IMR-90 (cell line): ENCODE measurements around the gene MFAP1. TPM values are rescaled to one million over a fixed set of nuclear protein-coding genes. Genes with fewer than 3 reads are reported as not detected.

Experiments
- ATAC-seq: fragments of 200-7000 bp; cut with Tn5 transposase; 2 replicates; pipeline ENCODE4 v1.9.1; 2020; ENCODE audit warnings: low read depth, mild to moderate bottlenecking, moderate library complexity
- BruUV-seq: library from RNA; stranded (reverse); fragments of 400-500 nt; replicated peaks from 2 replicates; lab custom pipeline; 2021; lab: Mats Ljungman, UMichigan
- CTCF ChIA-PET: fragments of 300-600 bp; formaldehyde crosslinking; extraction: SDS; loops from one replicate; lab custom pipeline; 2021; ENCODE audit warnings: antibody characterized with exemption; lab: Yijun Ruan, JAX
- POLR2A ChIA-PET: fragments of 300-600 bp; sonication (Branson Sonifier 250); formaldehyde crosslinking; loops from one replicate; lab custom pipeline; 2022; ENCODE audit warnings: antibody characterized with exemption; ENCODE audit not compliant: unreplicated experiment; lab: Charles Lee
- DNase-seq: peaks from one replicate; pipeline ENCODE4 v3.0.0; 2013
- H2AFZ ChIP-seq: replicated peaks from 2 replicates; pipeline ENCODE3; 2013; ENCODE audit warnings: low read length, mild to moderate bottlenecking; ENCODE audit not compliant: poor library complexity
- H2AK5ac ChIP-seq: 2 replicates; pipeline ENCODE4 v1.6.1; 2013; ENCODE audit warnings: low read depth, low read length, inconsistent platforms
- H2AK9ac ChIP-seq: replicated peaks from 2 replicates; pipeline ENCODE3; 2013; ENCODE audit warnings: mild to moderate bottlenecking, low read depth, low read length, moderate library complexity; ENCODE audit not compliant: poor library complexity
- H2BK120ac ChIP-seq: 2 replicates; pipeline ENCODE4 v1.6.1; 2013; ENCODE audit warnings: low read depth, low read length, inconsistent platforms
- H2BK15ac ChIP-seq: 3 replicates; pipeline ENCODE4 v1.6.1; 2013; ENCODE audit warnings: low read depth, low read length, inconsistent platforms
- H2BK20ac ChIP-seq: 2 replicates; pipeline ENCODE4 v1.6.1; 2013; ENCODE audit warnings: low read depth, mild to moderate bottlenecking, inconsistent platforms, low read length, moderate library complexity
- H2BK5ac ChIP-seq: 2 replicates; pipeline ENCODE4 v1.6.1; 2013; ENCODE audit warnings: mild to moderate bottlenecking, low read depth, low read length, inconsistent platforms; ENCODE audit not compliant: poor library complexity, severe bottlenecking
- H3K14ac ChIP-seq: replicated peaks from 2 replicates; pipeline ENCODE4 v1.6.1; 2013; ENCODE audit warnings: low read depth, low read length, inconsistent platforms
- H3K18ac ChIP-seq: 2 replicates; pipeline ENCODE4 v1.6.1; 2013; ENCODE audit warnings: low read depth, low read length, control low read depth
- H3K23ac ChIP-seq: 2 replicates; pipeline ENCODE4 v1.6.1; 2013; ENCODE audit warnings: low read depth, low read length, inconsistent platforms
- H3K27ac ChIP-seq: 2 replicates; pipeline ENCODE4 v1.5.1; 2013; ENCODE audit warnings: mild to moderate bottlenecking, control low read depth, low read length; ENCODE audit not compliant: insufficient read depth
- H3K27me3 ChIP-seq: 2 replicates; pipeline ENCODE4 v1.6.1; 2013; ENCODE audit warnings: low read length; ENCODE audit not compliant: control insufficient read depth, insufficient read depth
- H3K36me3 ChIP-seq: 2 replicates; pipeline ENCODE4 v1.6.1; 2013; ENCODE audit warnings: low read length, mixed read lengths; ENCODE audit not compliant: control insufficient read depth, insufficient read depth
- H3K4ac ChIP-seq: 2 replicates; pipeline ENCODE4 v1.6.1; 2013; ENCODE audit warnings: low read depth, low read length, inconsistent platforms
- H3K4me1 ChIP-seq: 2 replicates; pipeline ENCODE4 v1.6.1; 2013; ENCODE audit warnings: low read length, mixed read lengths; ENCODE audit not compliant: control insufficient read depth, insufficient read depth
- H3K4me2 ChIP-seq: 2 replicates; pipeline ENCODE4 v1.6.1; 2013; ENCODE audit warnings: low read depth, mild to moderate bottlenecking, control low read depth, low read length, moderate library complexity
- H3K4me3 ChIP-seq: 2 replicates; pipeline ENCODE4 v1.5.1; 2013; ENCODE audit warnings: low read depth, mild to moderate bottlenecking, control low read depth, low read length, moderate library complexity; ENCODE audit not compliant: insufficient read depth
- H3K56ac ChIP-seq: 2 replicates; pipeline ENCODE4 v1.6.1; 2013; ENCODE audit warnings: low read length, inconsistent platforms; ENCODE audit not compliant: insufficient read depth; ENCODE audit errors: extremely low read depth
- H3K79me1 ChIP-seq, 2 experiments: 2 replicates each; pipeline ENCODE4 v1.6.1; 2013; ENCODE audit warnings: low read length in 2 of 2, inconsistent platforms in 1 of 2, low read depth in 1 of 2
- H3K9ac ChIP-seq: 2 replicates; pipeline ENCODE4 v1.6.1; 2013; ENCODE audit warnings: low read depth, low read length, control low read depth
- H3K9me1 ChIP-seq: 2 replicates; pipeline ENCODE4 v1.6.1; 2013; ENCODE audit warnings: low read length, inconsistent platforms; ENCODE audit not compliant: insufficient read depth
- H3K9me3 ChIP-seq: 2 replicates; pipeline ENCODE4 v1.6.1; 2013; ENCODE audit warnings: low read length; ENCODE audit not compliant: control insufficient read depth, insufficient read depth
- H4K20me1 ChIP-seq: 2 replicates; pipeline ENCODE4 v1.6.1; 2013; ENCODE audit warnings: low read length, inconsistent platforms; ENCODE audit not compliant: insufficient read depth
- H4K5ac ChIP-seq: 2 replicates; pipeline ENCODE4 v1.6.1; 2013; ENCODE audit warnings: mild to moderate bottlenecking, low read depth, low read length, control low read depth
- H4K8ac ChIP-seq, 2 experiments: 2 replicates each; pipeline ENCODE4 v1.6.1; 2013; ENCODE audit warnings: low read depth in 2 of 2, low read length in 2 of 2, control low read depth in 1 of 2, inconsistent platforms in 1 of 2
- H4K91ac ChIP-seq: 2 replicates; pipeline ENCODE4 v1.6.1; 2013; ENCODE audit warnings: low read depth, low read length, inconsistent platforms; ENCODE audit not compliant: insufficient read depth
- ELK1 ChIP-seq: fragments of 150-350 bp; IDR thresholded peaks from 2 replicates; pipeline ENCODE4 v1.6.1; 2016; ENCODE audit warnings: low read depth, mild to moderate bottlenecking, low read length, moderate library complexity, borderline replicate concordance
- FOS ChIP-seq: fragments of 150-350 bp; IDR thresholded peaks from 2 replicates; pipeline ENCODE4 v1.6.1; 2016; ENCODE audit warnings: low read depth, low read length
- SMC3 ChIP-seq: fragments of 150-350 bp; IDR thresholded peaks from 2 replicates; pipeline ENCODE4 v1.6.1; 2016; ENCODE audit warnings: low read depth, mild to moderate bottlenecking, antibody characterized with exemption, low read length, moderate library complexity
- USF2 ChIP-seq: fragments of 150-350 bp; IDR thresholded peaks from 2 replicates; pipeline ENCODE4 v1.6.1; 2017; ENCODE audit warnings: mild to moderate bottlenecking, antibody characterized with exemption, low read length, low read depth
- WGBS, 2 experiments: methylation state at CpG; one replicate each; pipeline versions ENCODE4 v1.1.5 to v1.1.7; 2013; ENCODE audit warnings: missing lambda C conversion rate in 2 of 2; ENCODE audit not compliant: insufficient read length in 1 of 2; ENCODE audit errors: extremely low coverage in 2 of 2; 5-methylcytosine and 5-hydroxymethylcytosine counted together
- dilution Hi-C: fragments of 300-500 bp; cut with HindIII; formaldehyde crosslinking; loops from one replicate; pipeline ENCODE4 v1.14.3; 2018; ENCODE audit warnings: low sequenced_read_pairs; ENCODE audit not compliant: unreplicated experiment
- in situ Hi-C: fragments of 300-500 bp; cut with MboI; formaldehyde crosslinking; loops from 3 replicates; pipeline ENCODE4 v1.14.3; 2019; ENCODE audit warnings: low sequenced_read_pairs, inconsistent platforms, mixed read lengths
- intact Hi-C: fragments of 100-400 bp; cut with micrococcal nuclease; formaldehyde crosslinking; loops from 2 replicates; pipeline ENCODE4 v1.10.0; 2022
- polyA plus RNA-seq, 3 experiments: library from polyadenylated mRNA; depleted of rRNA; stranded (reverse); fragments of >200 nt; gene quantifications; 2 replicates each; pipeline ENCODE4 v1.2.3, GENCODE V29; 2012; ENCODE audit warnings: low replicate concordance in 1 of 3
- total RNA-seq: library from RNA; depleted of rRNA; stranded (reverse); fragments of >200 nt; gene quantifications from 2 replicates; pipeline ENCODE4 v1.2.3, GENCODE V29; 2012

Gene MFAP1
- total and polyA plus RNA-seq, 2 of the 4 experiments (the other 2 are of a cell fraction) = 21.6 to 28.5 TPM

GRCh38 chr15:43859546-43859945 is 35.1 kb upstream of the MFAP1 start:
- dilution Hi-C loops (no loop called here), in situ Hi-C loops (no loop called here), intact Hi-C loops (no loop called here)
- H4K91ac ChIP-seq = no peak overlapping the region
- peaks cover 9% of the 10 kb centered on the region for H3K36me3 ChIP-seq
- no CpG with 5 or more reads among the region's 4 CpGs for WGBS, 2 experiments
- no peak overlapping the region for H2BK120ac ChIP-seq
- peaks cover 0 to 3% of the 10 kb centered on the region in 2 experiments; a peak in 1 of 4 replicates for H3K79me1 ChIP-seq
- TF ChIP-seq USF2 = no peak
- TF ChIP-seq FOS = no peak
- TF ChIP-seq ELK1 = no peak
- TF ChIP-seq SMC3 = no peak
- H2AFZ ChIP-seq = no peak overlapping the region
- H3K9ac ChIP-seq = no peak overlapping the region
- POLR2A ChIA-PET = no interaction called here
- H2AK5ac ChIP-seq = no peak overlapping the region
- H3K56ac ChIP-seq = no peak overlapping the region
- H3K14ac ChIP-seq = no peak overlapping the region
- H2BK15ac ChIP-seq = no peak overlapping the region
- CTCF ChIA-PET = no interaction called here
- no peak overlapping the region for H4K5ac ChIP-seq
- no peak overlapping the region for H3K4me3 ChIP-seq
- H3K4me1 ChIP-seq = no peaks in the 10 kb centered on the region
- no peaks in the 10 kb centered on the region for H3K27me3 ChIP-seq
- H4K20me1 ChIP-seq = no peaks in the 10 kb centered on the region
- no peaks in the 10 kb centered on the region for H3K9me3 ChIP-seq
- no peak overlapping the region for H2BK5ac ChIP-seq
- no peak overlapping the region for H4K8ac ChIP-seq
- H3K4ac ChIP-seq = no peak overlapping the region
- H3K9me1 ChIP-seq = no peaks in the 10 kb centered on the region
- no peak overlapping the region for H2BK20ac ChIP-seq
- H3K18ac ChIP-seq = no peak overlapping the region
- no TSS peak for BruUV-seq
- ATAC-seq (no peak), DNase-seq (no peak)
- H3K4me2 ChIP-seq = no peak overlapping the region
- no peak overlapping the region for H2AK9ac ChIP-seq
- no peak overlapping the region for H3K23ac ChIP-seq
- no peak overlapping the region for H3K27ac ChIP-seq
